Left ventricle myocardium inferior (tissue), 1 donor: ENCODE data around the gene SH3TC2. TPM values are rescaled to one million over a fixed set of nuclear protein-coding genes. Genes with fewer than 3 reads are reported as not detected.

Source experiments
- DNase-seq: peaks from one replicate; pipeline ENCODE4 v3.0.0-alpha.2; 2020
- H3K27ac ChIP-seq: fragments of 200-600 bp; replicated peaks from 2 replicates; pipeline ENCODE4 v1.8.0; 2021
- H3K27me3 ChIP-seq: fragments of 200-600 bp; 2 replicates; pipeline ENCODE4 v1.8.0; 2021; ENCODE audit warnings: low read depth
- H3K36me3 ChIP-seq: fragments of 200-600 bp; 2 replicates; pipeline ENCODE4 v1.8.0; 2021
- H3K4me1 ChIP-seq: fragments of 200-600 bp; 2 replicates; pipeline ENCODE4 v1.8.0; 2021
- H3K4me3 ChIP-seq: fragments of 200-600 bp; 2 replicates; pipeline ENCODE4 v1.8.0; 2021; ENCODE audit warnings: mild to moderate bottlenecking, moderate library complexity
- H3K9me3 ChIP-seq: fragments of 200-600 bp; replicated peaks from 2 replicates; pipeline ENCODE4 v1.8.0; 2021
- intact Hi-C: fragments of 100-400 bp; cut with micrococcal nuclease; formaldehyde crosslinking; loops from one replicate; pipeline ENCODE4 v1.11.0; 2022
- total RNA-seq: library from RNA; stranded (reverse); fragmentation: NEBNext Ultra II Directional; extraction: Animal tissue kit (Norgen Biotek cat#: 25700); gene quantifications from one replicate; pipeline ENCODE4 v1.2.1, GENCODE V29; 2021
- TF ChIP-seq, protein P1 (sequence below): fragments of 200-600 bp; IDR thresholded peaks from 2 replicates; pipeline ENCODE4 v1.8.0; 2021; ENCODE audit warnings: antibody characterized with exemption, mild to moderate bottlenecking, borderline replicate concordance
- donor health status: DM: no; HTN: yes; CAD: no; lungs with severe emphysema.

The SH3TC2 gene
- total RNA-seq, 1 donor from 2014 or later: 9.4 TPM

DNA sequence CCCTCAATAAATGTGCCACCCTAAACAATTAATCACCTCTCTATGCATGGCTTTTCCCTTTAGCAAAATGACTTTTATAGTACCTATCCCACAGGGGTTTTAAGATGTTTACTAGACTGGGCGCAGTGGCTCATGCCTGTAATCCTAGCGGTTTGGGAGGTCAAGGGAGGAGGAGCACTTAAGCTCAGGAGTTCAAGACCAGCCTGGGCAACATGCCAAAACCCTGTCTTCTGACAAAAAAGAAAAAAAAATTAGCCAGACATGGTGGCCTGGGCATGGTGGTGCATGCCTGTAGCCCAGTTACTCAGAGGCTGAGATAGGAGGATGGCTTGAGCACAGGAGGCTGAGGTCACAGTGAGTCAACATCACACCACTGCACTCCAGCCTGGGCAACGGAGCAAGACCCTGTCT lies 13.5 kb downstream of the SH3TC2 start:
- H3K36me3 ChIP-seq: peaks cover 9% of the 10 kb centered on the region
- H3K27me3 ChIP-seq: no peaks in the 10 kb centered on the region
- peaks cover 14% of the 10 kb centered on the region for H3K4me1 ChIP-seq
- TF ChIP-seq, protein P1, sequence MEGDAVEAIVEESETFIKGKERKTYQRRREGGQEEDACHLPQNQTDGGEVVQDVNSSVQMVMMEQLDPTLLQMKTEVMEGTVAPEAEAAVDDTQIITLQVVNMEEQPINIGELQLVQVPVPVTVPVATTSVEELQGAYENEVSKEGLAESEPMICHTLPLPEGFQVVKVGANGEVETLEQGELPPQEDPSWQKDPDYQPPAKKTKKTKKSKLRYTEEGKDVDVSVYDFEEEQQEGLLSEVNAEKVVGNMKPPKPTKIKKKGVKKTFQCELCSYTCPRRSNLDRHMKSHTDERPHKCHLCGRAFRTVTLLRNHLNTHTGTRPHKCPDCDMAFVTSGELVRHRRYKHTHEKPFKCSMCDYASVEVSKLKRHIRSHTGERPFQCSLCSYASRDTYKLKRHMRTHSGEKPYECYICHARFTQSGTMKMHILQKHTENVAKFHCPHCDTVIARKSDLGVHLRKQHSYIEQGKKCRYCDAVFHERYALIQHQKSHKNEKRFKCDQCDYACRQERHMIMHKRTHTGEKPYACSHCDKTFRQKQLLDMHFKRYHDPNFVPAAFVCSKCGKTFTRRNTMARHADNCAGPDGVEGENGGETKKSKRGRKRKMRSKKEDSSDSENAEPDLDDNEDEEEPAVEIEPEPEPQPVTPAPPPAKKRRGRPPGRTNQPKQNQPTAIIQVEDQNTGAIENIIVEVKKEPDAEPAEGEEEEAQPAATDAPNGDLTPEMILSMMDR: no peak
- intact Hi-C loops: no loop called here
- H3K27ac ChIP-seq: no peak overlapping the region
- no peaks in the 10 kb centered on the region for H3K9me3 ChIP-seq
- H3K4me3 ChIP-seq: no peak overlapping the region
- DNase-seq: no peak

DNA sequence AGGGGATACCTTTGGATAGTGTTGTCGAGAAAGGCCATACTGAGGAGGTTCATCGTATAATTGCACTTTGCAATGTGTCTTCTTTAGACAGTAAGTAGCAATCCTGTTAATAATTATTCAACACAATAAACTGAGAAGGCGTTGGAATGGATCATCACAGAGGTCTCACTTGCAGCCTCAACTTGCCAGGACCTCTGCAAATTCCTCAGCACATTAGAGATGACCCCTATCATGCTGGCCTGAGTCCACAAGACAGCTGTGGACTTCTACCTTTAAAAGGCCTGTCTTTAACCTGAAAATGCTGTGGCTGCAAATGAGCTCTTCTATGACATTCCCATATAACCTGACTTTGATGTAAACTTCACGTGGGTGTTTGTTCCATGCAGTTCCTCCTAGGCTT lies 14.1 kb downstream of the SH3TC2 start:
- TF ChIP-seq, protein P1: no peak
- Histone ChIP-seq H3K4me1 (peaks cover 13% of the 10 kb centered on the region), H3K4me3 (no peak overlapping the region), H3K27me3 (no peaks in the 10 kb centered on the region), H3K27ac (no peak overlapping the region), H3K9me3 (no peaks in the 10 kb centered on the region), H3K36me3 (peaks cover 9% of the 10 kb centered on the region)
- intact Hi-C loops: no loop called here
- no peak for DNase-seq

DNA sequence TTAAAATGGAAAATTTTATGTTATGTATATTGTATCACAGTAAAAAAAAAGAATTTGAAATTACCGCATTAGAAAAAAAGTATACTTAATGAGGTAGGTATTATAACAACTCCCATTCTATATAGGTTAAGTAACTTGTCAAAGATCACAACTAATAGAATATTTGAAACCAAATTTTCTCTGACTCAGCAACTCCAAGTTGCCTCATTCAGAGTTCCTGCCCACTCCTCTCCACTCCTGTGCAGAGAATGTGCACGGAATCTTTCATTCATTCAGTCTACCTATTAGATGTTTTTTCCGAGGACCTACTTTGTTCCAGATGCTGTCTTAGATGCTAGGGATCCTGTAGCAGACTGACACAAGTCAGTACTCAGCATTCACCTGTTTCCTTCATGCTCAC lies 15.4 kb downstream of the SH3TC2 start:
- Histone ChIP-seq H3K4me1 (no peaks in the 10 kb centered on the region), H3K27ac (no peak overlapping the region), H3K27me3 (no peaks in the 10 kb centered on the region), H3K9me3 (no peaks in the 10 kb centered on the region), H3K36me3 (peaks cover 18% of the 10 kb centered on the region), H3K4me3 (no peak overlapping the region)
- TF ChIP-seq, protein P1: no peak
- DNase-seq: no peak
- intact Hi-C loops: no loop called here

DNA sequence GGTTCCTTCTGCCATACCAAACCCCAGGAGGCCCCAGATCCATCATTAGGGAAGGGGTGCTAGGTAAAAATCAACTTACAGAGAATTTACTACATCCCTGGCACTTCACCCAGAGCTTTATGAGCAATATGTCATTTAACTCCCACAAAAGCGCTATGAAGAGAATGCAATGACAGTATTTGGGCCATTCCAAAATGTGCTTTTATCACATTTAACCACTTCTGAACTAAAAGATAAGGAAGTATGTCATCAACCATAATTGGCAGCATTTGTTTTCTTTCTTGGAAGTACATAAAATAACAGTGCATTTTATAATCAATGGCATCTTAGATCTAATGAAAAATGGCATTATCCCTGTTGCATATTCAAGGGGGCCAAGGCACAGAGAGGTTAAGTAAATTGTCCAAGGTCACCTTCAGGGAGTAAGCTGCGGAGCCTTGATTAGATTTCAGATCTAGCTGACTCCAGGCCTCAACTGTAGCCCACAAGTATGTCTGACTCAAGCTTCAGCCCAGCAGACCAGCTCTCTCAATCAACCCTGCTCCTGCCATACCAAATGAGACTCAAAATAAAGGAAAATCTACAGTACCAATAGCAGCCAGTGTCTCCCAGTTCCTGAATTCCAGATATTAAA lies 16.5 kb downstream of the SH3TC2 start:
- peaks cover 20% of the 10 kb centered on the region for H3K36me3 ChIP-seq
- no peaks in the 10 kb centered on the region for H3K9me3 ChIP-seq
- intact Hi-C loops: no loop called here
- H3K27ac ChIP-seq: no peak overlapping the region
- TF ChIP-seq, protein P1: no peak
- no peaks in the 10 kb centered on the region for H3K27me3 ChIP-seq
- H3K4me3 ChIP-seq: no peak overlapping the region
- H3K4me1 ChIP-seq: peaks cover 4% of the 10 kb centered on the region
- no peak for DNase-seq

DNA sequence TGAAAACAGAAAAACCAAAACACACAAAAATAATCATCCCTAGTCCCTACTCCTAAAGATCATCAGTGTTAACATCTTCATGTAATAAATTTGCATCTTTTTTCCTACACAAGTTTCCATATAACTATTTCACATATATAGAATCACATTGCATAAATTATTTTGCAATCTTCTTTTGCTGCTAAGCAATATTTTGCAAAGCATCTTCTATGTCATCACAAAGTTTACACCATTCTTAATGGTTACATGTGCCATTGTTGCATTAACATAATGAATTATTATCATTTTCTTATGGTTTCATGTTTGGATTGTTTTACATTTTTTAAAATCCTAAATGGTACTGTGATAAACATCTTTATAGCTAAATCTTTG lies 17.8 kb downstream of the SH3TC2 start:
- Histone ChIP-seq H3K36me3 (peaks cover 20% of the 10 kb centered on the region), H3K4me1 (peaks cover 15% of the 10 kb centered on the region), H3K27me3 (no peaks in the 10 kb centered on the region), H3K4me3 (no peak overlapping the region), H3K9me3 (no peaks in the 10 kb centered on the region), H3K27ac (no peak overlapping the region)
- no peak for DNase-seq
- TF ChIP-seq, protein P1: no peak
- intact Hi-C loops: no loop called here
